ENCODE results near the gene TECTA. TPM values are rescaled to one million over a fixed set of nuclear protein-coding genes. Genes with fewer than 3 reads are reported as not detected.

Gene TECTA
- total and polyA plus RNA-seq, 4 donors: 2.1 to 5.5 (median 3.8) TPM

GRCh38 chr11:121086866-121087265 is 14.2 kb upstream of the TECTA start:
- DNase-seq (ENCODE audit: low read depth in 4 of 6, low spot score in 6 of 6): no peak
- Histone ChIP-seq H3K9me3 (ENCODE audit: control insufficient read depth, insufficient read depth, low read length) (no peaks in the 10 kb centered on the region), H3K4me1 (ENCODE audit: control insufficient read depth, insufficient read depth, low read length) (no peaks in the 10 kb centered on the region), H3K27me3 (ENCODE audit: control insufficient read depth, insufficient read depth, low read length) (no peaks in the 10 kb centered on the region), H3K4me3 (ENCODE audit: low read depth, low read length) (no peak overlapping the region), H3K36me3 (ENCODE audit: control insufficient read depth, insufficient read depth, low read length) (no peaks in the 10 kb centered on the region), H3K27ac (ENCODE audit: low read depth, low read length) (no peak overlapping the region)
- no CpG with 5 or more reads among the region's 4 CpGs for WGBS (ENCODE audit: insufficient coverage)

- H3K9me3 ChIP-seq (ENCODE audit: control insufficient read depth, insufficient read depth, low read length): no peaks in the 10 kb centered on the region
- no CpG with 5 or more reads among the region's 1 CpG for WGBS (ENCODE audit: insufficient coverage)
- no peaks in the 10 kb centered on the region for H3K27me3 ChIP-seq (ENCODE audit: control insufficient read depth, insufficient read depth, low read length)
- no peak overlapping the region for H3K4me3 ChIP-seq (ENCODE audit: low read depth, low read length)
- no peaks in the 10 kb centered on the region for H3K4me1 ChIP-seq (ENCODE audit: control insufficient read depth, insufficient read depth, low read length)
- DNase-seq (ENCODE audit: low read depth in 4 of 6, low spot score in 6 of 6): no peak
- no peak overlapping the region for H3K27ac ChIP-seq (ENCODE audit: low read depth, low read length)
- no peaks in the 10 kb centered on the region for H3K36me3 ChIP-seq (ENCODE audit: control insufficient read depth, insufficient read depth, low read length)
Measured at GRCh38 chr11:121089566-121089965, 11.5 kb upstream of the TECTA start.

- Histone ChIP-seq H3K4me3 (ENCODE audit: low read depth, low read length) (no peak overlapping the region), H3K9me3 (ENCODE audit: control insufficient read depth, insufficient read depth, low read length) (no peaks in the 10 kb centered on the region), H3K4me1 (ENCODE audit: control insufficient read depth, insufficient read depth, low read length) (no peaks in the 10 kb centered on the region), H3K36me3 (ENCODE audit: control insufficient read depth, insufficient read depth, low read length) (no peaks in the 10 kb centered on the region), H3K27me3 (ENCODE audit: control insufficient read depth, insufficient read depth, low read length) (no peaks in the 10 kb centered on the region), H3K27ac (ENCODE audit: low read depth, low read length) (no peak overlapping the region)
- no CpG with 5 or more reads among the region's 5 CpGs for WGBS (ENCODE audit: insufficient coverage)
- peak in 1 of 6 donors; percentile 29 for DNase-seq (ENCODE audit: low read depth in 4 of 6, low spot score in 6 of 6)
Measured at GRCh38 chr11:121090145-121090721, 10.8 kb upstream of the TECTA start.

GRCh38 chr11:121091492-121092152 is 9.4 kb upstream of the TECTA start:
- H3K9me3 ChIP-seq (ENCODE audit: control insufficient read depth, insufficient read depth, low read length): no peaks in the 10 kb centered on the region
- no peak for DNase-seq (ENCODE audit: low read depth in 4 of 6, low spot score in 6 of 6)
- H3K36me3 ChIP-seq (ENCODE audit: control insufficient read depth, insufficient read depth, low read length): no peaks in the 10 kb centered on the region
- H3K4me1 ChIP-seq (ENCODE audit: control insufficient read depth, insufficient read depth, low read length): no peaks in the 10 kb centered on the region
- H3K27ac ChIP-seq (ENCODE audit: low read depth, low read length): no peak overlapping the region
- no peaks in the 10 kb centered on the region for H3K27me3 ChIP-seq (ENCODE audit: control insufficient read depth, insufficient read depth, low read length)
- H3K4me3 ChIP-seq (ENCODE audit: low read depth, low read length): no peak overlapping the region
- 100% methylated on average over 1 of the region's 3 CpGs for whole genome bisulfite sequencing (ENCODE audit: insufficient coverage)

- no peaks in the 10 kb centered on the region for H3K4me1 ChIP-seq (ENCODE audit: control insufficient read depth, insufficient read depth, low read length)
- H3K9me3 ChIP-seq (ENCODE audit: control insufficient read depth, insufficient read depth, low read length): no peaks in the 10 kb centered on the region
- no peak overlapping the region for H3K27ac ChIP-seq (ENCODE audit: low read depth, low read length)
- no peaks in the 10 kb centered on the region for H3K27me3 ChIP-seq (ENCODE audit: control insufficient read depth, insufficient read depth, low read length)
- H3K36me3 ChIP-seq (ENCODE audit: control insufficient read depth, insufficient read depth, low read length): no peaks in the 10 kb centered on the region
- DNase-seq (ENCODE audit: low read depth in 4 of 6, low spot score in 6 of 6): no peak
- no peak overlapping the region for H3K4me3 ChIP-seq (ENCODE audit: low read depth, low read length)
- 88% methylated on average over 1 of the region's 1 CpG for WGBS (ENCODE audit: insufficient coverage)
Measured at GRCh38 chr11:121095561-121095960, 5.5 kb upstream of the TECTA start.

GRCh38 chr11:121099364-121099763 is 1.7 kb upstream of the TECTA start:
- no peak for DNase-seq (ENCODE audit: low read depth in 4 of 6, low spot score in 6 of 6)
- 100% methylated on average over 4 of the region's 4 CpGs for WGBS (ENCODE audit: insufficient coverage)
- H3K36me3 ChIP-seq (ENCODE audit: control insufficient read depth, insufficient read depth, low read length): no peaks in the 10 kb centered on the region
- H3K4me3 ChIP-seq (ENCODE audit: low read depth, low read length): no peak overlapping the region
- H3K27me3 ChIP-seq (ENCODE audit: control insufficient read depth, insufficient read depth, low read length): no peaks in the 10 kb centered on the region
- H3K9me3 ChIP-seq (ENCODE audit: control insufficient read depth, insufficient read depth, low read length): no peaks in the 10 kb centered on the region
- no peak overlapping the region for H3K27ac ChIP-seq (ENCODE audit: low read depth, low read length)
- H3K4me1 ChIP-seq (ENCODE audit: control insufficient read depth, insufficient read depth, low read length): no peaks in the 10 kb centered on the region

- H3K27me3 ChIP-seq (ENCODE audit: control insufficient read depth, insufficient read depth, low read length): no peaks in the 10 kb centered on the region
- no peaks in the 10 kb centered on the region for H3K4me1 ChIP-seq (ENCODE audit: control insufficient read depth, insufficient read depth, low read length)
- H3K36me3 ChIP-seq (ENCODE audit: control insufficient read depth, insufficient read depth, low read length): no peaks in the 10 kb centered on the region
- H3K4me3 ChIP-seq (ENCODE audit: low read depth, low read length): no peak overlapping the region
- WGBS (ENCODE audit: insufficient coverage): no CpG with 5 or more reads among the region's 4 CpGs
- peak in 1 of 6 donors; percentile 39 for DNase-seq (ENCODE audit: low read depth in 4 of 6, low spot score in 6 of 6)
- H3K9me3 ChIP-seq (ENCODE audit: control insufficient read depth, insufficient read depth, low read length): no peaks in the 10 kb centered on the region
- H3K27ac ChIP-seq (ENCODE audit: low read depth, low read length): no peak overlapping the region
Measured at GRCh38 chr11:121099885-121100284, 1.2 kb upstream of the TECTA start.

GRCh38 chr11:121104312-121104762 is 3.3 kb downstream of the TECTA start:
- Histone ChIP-seq H3K4me1 (ENCODE audit: control insufficient read depth, insufficient read depth, low read length) (no peaks in the 10 kb centered on the region), H3K36me3 (ENCODE audit: control insufficient read depth, insufficient read depth, low read length) (peaks cover 5% of the 10 kb centered on the region), H3K27ac (ENCODE audit: low read depth, low read length) (peak overlapping the region; percentile 48), H3K4me3 (ENCODE audit: low read depth, low read length) (no peak overlapping the region), H3K9me3 (ENCODE audit: control insufficient read depth, insufficient read depth, low read length) (no peaks in the 10 kb centered on the region), H3K27me3 (ENCODE audit: control insufficient read depth, insufficient read depth, low read length) (no peaks in the 10 kb centered on the region)
- DNase-seq (ENCODE audit: low read depth in 4 of 6, low spot score in 6 of 6): no peak
- WGBS (ENCODE audit: insufficient coverage): 73% methylated on average over 9 of the region's 9 CpGs

GRCh38 chr11:121105063-121105480 is 4.0 kb downstream of the TECTA start:
- Histone ChIP-seq H3K4me3 (ENCODE audit: low read depth, low read length) (no peak overlapping the region), H3K9me3 (ENCODE audit: control insufficient read depth, insufficient read depth, low read length) (no peaks in the 10 kb centered on the region), H3K27ac (ENCODE audit: low read depth, low read length) (peak overlapping the region; percentile 48), H3K4me1 (ENCODE audit: control insufficient read depth, insufficient read depth, low read length) (no peaks in the 10 kb centered on the region), H3K27me3 (ENCODE audit: control insufficient read depth, insufficient read depth, low read length) (no peaks in the 10 kb centered on the region), H3K36me3 (ENCODE audit: control insufficient read depth, insufficient read depth, low read length) (peaks cover 5% of the 10 kb centered on the region)
- WGBS (ENCODE audit: insufficient coverage): 23% methylated on average over 1 of the region's 4 CpGs
- peak in 1 of 6 donors; percentile 80 for DNase-seq (ENCODE audit: low read depth in 4 of 6, low spot score in 6 of 6)
